ENCODE data around the gene ZDHHC11.
"Not testable (repeated sequence)": the region's sequence is repeated elsewhere in the genome, so short reads cannot be mapped to it uniquely, and the experiment has no call there.

The ZDHHC11 gene

DNA sequence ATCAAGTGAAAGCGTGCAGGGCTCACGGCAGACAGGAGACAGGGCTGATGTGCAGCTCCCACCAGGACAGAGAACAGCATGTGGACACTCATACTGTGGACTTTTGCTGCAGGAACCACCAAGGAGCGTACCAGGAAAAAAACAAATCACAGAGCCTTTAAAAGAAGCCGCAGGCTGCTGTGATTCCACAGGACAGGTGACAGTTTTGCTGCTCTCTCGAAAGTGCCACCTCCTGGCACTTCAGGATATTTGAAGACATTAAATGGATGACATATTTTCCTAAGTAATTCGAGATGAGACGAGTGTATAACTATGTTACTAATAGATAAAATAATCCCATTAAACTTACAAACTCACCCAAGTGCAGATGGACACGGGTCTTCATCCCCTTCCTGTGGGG lies 29.3 kb downstream of the ZDHHC11 start:
- no peak for DNase-seq (ENCODE audit: low read depth)
- TF ChIP-seq, protein P1, sequence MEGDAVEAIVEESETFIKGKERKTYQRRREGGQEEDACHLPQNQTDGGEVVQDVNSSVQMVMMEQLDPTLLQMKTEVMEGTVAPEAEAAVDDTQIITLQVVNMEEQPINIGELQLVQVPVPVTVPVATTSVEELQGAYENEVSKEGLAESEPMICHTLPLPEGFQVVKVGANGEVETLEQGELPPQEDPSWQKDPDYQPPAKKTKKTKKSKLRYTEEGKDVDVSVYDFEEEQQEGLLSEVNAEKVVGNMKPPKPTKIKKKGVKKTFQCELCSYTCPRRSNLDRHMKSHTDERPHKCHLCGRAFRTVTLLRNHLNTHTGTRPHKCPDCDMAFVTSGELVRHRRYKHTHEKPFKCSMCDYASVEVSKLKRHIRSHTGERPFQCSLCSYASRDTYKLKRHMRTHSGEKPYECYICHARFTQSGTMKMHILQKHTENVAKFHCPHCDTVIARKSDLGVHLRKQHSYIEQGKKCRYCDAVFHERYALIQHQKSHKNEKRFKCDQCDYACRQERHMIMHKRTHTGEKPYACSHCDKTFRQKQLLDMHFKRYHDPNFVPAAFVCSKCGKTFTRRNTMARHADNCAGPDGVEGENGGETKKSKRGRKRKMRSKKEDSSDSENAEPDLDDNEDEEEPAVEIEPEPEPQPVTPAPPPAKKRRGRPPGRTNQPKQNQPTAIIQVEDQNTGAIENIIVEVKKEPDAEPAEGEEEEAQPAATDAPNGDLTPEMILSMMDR (IDR thresholded peaks at IDR 0.05; ENCODE audit: insufficient read depth, low read depth, low read length, missing control alignments) = no peak
- no peak overlapping the region for H3K4me3 ChIP-seq (ENCODE audit: low read length)

DNA sequence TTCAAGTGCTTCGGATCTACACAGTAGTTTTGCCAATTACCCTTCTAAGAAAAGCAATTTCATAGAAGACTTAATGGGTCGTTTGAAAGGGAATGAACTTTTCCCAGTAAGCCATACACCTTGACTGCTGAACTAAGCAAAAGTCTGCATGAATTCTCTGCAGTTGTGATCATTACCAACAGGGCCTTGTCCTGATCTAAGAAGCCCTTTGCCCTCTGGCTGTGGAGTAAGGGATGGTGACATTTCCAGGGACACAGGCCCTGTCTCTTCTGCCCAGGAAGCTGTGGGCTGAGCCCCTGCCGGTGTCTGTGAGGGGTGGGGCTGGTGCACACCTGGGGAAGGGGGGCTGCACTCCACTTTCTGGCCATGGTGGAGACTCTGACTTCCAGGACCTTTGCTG lies 30.5 kb downstream of the ZDHHC11 start:
- no peak overlapping the region for H3K4me3 ChIP-seq (ENCODE audit: low read length)
- no peak for DNase-seq (ENCODE audit: low read depth)
- TF ChIP-seq, protein P1 (IDR thresholded peaks at IDR 0.05; ENCODE audit: insufficient read depth, low read depth, low read length, missing control alignments) = no peak

DNA sequence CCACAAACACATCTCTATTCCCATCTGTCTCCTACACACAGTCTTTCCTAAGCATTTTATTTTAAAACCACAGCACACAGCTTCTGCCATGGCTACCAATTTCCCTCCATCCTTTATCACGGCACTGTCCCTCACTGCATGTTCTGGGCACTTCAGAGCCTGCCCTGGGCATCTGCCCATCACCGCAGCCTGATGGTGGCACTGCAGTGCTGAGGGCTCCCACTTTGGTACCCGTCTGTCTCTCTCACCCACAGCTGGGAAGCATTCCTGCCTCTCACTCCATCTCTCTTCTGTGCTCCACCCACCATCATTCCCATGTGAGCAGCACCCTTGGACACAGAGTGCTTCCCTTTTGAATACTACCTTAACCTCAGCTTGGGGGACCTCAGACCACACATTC lies 31.7 kb downstream of the ZDHHC11 start:
- TF ChIP-seq, protein P1 (IDR thresholded peaks at IDR 0.05; ENCODE audit: insufficient read depth, low read depth, low read length, missing control alignments) = no peak
- DNase-seq (ENCODE audit: low read depth) = no peak
- no peak overlapping the region for H3K4me3 ChIP-seq (ENCODE audit: low read length)

DNA sequence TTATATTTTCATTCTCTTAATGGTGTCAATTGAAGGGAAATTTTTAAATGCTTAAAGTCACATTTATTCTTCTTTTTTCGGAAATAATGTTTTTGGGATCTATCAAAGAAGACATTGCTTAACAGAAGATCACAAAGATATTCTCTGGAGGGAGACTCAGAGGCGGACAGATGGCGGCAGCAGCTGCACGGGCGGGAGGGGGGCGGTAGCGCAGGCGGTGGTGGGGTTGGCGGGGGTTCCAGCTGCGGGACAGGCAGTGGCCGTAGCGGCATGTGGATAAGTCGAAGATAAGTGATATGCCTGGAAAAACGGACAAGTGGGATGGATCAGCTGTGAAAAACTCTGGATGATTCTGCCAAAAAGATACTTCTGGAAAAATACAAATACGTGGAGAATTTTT lies 34.6 kb downstream of the ZDHHC11 start:
- DNase-seq (ENCODE audit: low read depth) = no peak
- TF ChIP-seq, protein P1 (IDR thresholded peaks at IDR 0.05; ENCODE audit: insufficient read depth, low read depth, low read length, missing control alignments) = no peak
- no peak overlapping the region for H3K4me3 ChIP-seq (ENCODE audit: low read length)

GRCh38 chr5:815449-815848 lies 35.3 kb downstream of the ZDHHC11 start:
- TF ChIP-seq, protein P1 (IDR thresholded peaks at IDR 0.05; ENCODE audit: insufficient read depth, low read depth, low read length, missing control alignments) = no peak
- DNase-seq (ENCODE audit: low read depth) = no peak

DNA sequence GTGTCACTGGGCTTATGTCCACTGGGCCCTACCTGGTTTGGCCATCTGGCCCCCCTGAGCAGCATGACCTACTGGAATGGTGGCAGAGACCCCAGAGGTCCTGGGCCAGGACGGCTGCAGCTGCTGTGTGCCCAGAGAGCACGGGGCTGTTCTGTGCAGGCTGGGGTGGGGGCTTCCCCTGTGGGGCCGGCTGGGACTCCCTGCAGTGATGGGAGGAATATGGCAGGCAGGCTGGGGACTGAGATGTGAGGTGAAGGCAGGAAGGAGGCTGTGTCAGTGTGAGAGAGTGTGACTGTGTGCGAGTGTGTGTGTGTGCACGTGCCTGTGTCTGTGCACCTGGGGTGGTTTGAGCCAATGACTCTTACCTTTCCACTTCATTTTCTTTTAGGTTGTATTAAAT lies 37.2 kb downstream of the ZDHHC11 start:
- DNase-seq (ENCODE audit: low read depth); H3K4me3 ChIP-seq (ENCODE audit: low read length): not testable (repeated sequence)

More at GRCh38 chr5:815449-815848, 35.3 kb downstream of the ZDHHC11 start:
- H3K4me3 ChIP-seq (ENCODE audit: low read length) = no peak overlapping the region

GRCh38 chr5:811384-811783 lies 39.4 kb downstream of the ZDHHC11 start:
- DNase-seq (ENCODE audit: low read depth); H3K4me3 ChIP-seq (ENCODE audit: low read length): not testable (repeated sequence)

DNA sequence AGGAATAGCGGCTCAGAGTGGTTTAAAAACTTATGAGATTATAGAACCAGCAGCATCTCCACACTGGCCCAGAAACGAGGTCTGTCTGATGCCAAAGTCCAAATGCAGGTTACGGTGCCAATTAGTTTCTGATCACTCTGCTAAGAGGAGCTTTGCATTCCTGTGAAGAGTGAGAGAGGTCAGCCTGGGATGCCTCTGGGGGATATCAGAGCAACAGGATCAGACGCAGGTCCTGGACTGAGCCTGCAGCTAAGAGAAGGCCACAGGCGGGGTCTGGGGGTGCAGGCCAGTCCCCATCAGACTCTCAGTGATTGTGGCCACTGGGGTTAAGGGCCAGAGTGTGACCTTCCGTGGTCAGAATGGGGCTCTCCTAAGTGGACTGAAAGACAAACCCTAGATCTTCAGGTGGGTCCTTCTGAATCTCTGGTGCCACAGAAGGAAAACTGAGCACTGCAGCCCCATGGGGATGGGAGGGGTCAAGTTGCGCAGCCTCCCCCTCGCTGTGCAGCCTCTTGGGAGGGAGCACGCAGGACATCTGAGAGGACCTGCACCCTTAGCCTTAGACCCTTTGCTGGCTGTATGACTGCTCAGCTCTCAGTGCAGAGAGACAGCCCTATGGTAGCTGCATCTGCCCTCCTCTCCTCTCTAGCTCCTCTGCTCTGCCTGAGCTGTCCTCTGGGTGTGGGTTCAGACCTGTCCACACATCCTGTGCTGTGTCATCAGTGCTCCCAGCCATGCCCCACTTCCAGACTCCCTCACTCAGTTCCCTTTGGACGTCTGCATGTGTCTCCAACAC lies 42.9 kb downstream of the ZDHHC11 start:
- H3K4me3 ChIP-seq (ENCODE audit: low read length); DNase-seq (ENCODE audit: low read depth): not testable (repeated sequence)

Measured in epithelial cell of esophagus (primary cell).